HG02759 (cell line): Measurements from ENCODE around the gene KCNQ1.

ENCODE experiments used
- ATAC-seq: cut with Tn5 transposase; IDR thresholded peaks from one replicate; pipeline ENCODE4 v1.9.1; 2021; ENCODE audit warnings: mild to moderate bottlenecking, moderate library complexity; ENCODE audit not compliant: unreplicated experiment

Gene KCNQ1

DNA sequence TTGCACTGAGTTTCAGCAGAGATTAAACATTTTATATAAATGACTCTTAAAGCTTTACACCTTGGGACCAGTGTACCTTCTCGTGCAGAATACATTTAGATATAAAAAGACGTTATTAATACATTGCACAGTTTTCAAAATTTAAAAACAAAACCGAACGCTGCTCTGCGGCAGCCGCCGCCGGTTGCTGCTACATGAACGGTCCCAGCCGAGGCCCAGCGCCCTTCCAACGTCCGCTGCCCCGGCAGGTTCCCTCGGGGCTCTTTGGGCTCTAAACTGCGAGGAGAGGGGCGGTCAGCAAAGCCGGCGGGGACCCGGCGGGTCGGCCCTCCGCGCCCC lies 438.8 kb downstream of the KCNQ1 start:
- no peak for ATAC-seq

DNA sequence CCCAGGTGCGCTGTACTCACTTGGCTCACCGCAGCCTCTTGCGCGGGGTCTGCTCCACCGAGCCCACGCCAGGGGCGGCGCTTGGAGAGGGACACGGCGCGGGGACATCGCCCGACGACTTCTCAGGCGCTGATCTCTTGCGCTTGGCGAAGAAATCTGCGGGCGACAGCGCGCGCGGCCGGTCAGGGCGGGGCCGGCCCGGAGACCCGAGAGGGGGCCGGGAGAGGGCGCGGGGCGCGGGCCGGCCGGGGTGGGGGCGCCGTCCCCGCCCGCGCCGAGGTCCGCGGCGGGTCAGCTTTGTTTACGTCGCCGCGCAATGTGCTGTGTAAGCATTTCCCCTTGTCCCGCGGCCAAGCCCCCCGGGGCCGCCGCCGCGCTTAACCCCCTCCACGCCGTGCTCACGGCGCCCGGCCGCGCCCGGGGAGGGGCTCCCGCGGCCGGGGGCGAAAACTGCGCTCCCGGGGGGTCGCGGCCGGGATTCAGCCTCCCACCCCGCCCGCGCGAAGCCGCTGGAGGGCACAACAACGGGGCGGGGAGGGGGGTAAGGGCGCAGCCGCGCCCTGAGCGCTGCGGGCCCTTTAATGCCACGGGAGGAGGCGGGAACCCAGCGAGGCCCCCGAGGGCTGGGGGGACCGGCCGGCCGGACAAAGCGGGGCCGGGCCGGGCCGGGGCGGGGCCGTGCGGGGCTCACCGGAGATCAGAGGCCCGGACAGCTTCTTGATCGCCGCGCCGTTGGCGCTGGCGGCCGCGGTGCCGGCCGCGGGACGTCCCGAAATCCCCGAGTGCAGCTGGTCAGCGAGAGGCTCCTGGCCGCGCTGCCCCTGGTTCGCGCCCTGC lies 439.4 kb downstream of the KCNQ1 start:
- ATAC-seq, result no peak

DNA sequence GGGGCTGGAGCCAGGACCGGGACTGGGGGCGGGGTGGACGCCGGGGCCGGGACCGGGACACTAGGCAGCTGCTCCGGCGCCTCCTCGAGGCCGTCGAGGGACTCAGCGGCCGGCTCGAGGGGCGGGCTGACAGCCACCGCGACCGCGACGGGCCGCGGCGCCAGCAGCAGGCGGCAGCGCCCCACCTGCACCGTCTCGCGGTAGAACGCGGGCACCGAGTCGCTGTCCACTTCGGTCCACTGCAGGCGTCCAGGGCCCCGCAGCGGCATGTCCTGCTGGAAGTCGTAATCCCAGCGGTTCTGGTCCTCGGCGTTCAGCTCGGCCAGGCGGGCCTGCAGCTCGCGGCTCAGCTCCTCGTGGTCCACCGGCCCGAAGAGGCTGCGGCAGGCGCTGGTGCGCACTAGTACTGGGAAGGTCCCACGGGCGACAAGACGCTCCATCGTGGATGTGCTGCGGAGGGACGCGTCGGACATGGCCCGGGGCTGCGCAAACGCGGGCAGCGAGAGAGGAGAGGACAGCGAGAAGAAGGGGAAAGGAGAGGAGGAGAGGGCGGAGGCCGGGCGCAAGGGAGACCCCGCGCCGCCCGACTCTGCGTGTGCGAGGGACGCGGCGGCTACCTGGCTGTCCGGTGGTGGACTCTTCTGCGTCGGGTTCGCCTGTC lies 440.3 kb downstream of the KCNQ1 start:
- no peak for ATAC-seq

DNA sequence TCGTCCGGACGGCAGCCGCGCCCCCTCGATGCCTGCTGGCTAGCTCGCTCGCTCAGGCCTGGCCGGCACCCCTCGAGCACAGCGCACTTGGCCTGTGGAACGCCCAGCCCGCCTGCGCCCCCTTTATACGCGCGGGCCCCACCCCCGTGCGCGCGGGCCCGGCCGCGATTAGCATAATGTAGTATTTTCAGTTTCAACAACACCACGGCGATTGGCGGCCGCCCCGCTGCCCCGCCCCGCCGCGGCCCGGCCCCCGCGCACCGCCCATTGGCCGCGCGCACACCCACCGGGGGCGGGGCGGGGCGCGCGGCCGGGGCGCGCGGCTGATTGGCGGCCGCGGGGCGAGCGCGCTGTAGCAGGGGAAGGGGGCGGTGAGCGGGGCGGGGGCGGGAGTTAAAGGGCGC lies 440.9 kb downstream of the KCNQ1 start, which contains the start of gene CDKN1C:
Gene CDKN1C (minus strand): TSS at position 98 of the 404 bp plus-strand sequence. CDS start 319 bp downstream, outside the sequence.
- ATAC-seq, result peak; percentile 76

DNA sequence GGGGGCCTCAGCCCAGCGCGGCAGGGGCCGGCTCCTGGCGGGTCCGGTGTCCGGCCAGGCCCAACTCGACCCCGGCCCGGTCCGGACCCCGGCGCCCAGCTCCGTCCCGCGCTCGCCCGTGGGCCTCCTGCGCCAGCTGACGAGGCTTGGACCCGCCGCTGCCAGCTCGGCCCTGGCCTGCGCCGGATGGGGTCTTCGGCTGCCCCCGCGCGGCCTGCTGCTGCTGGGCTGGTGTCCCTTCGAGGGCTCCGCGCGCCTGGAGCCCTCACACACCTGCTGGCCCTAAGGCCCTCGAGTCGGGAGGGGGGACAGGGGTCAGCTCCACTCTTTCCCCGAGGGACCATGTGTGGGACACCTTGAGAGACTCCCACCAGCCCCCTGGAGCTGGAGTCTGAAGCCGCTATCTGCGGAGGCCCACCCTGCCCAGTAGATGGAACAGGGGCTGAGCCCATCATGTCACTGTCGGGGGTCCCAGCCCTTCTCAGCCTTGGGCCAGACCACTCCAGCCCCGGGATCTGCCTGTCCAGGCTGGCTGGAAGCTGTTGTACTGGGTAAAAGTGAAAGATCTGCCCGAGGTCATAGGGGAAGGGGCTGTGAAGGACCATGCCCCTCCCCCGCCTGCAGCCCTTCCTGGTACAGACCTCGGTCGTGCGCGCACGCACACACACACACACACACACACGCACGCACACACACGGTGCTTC lies 441.5 kb downstream of the KCNQ1 start:
- ATAC-seq, result peak; percentile 18

DNA sequence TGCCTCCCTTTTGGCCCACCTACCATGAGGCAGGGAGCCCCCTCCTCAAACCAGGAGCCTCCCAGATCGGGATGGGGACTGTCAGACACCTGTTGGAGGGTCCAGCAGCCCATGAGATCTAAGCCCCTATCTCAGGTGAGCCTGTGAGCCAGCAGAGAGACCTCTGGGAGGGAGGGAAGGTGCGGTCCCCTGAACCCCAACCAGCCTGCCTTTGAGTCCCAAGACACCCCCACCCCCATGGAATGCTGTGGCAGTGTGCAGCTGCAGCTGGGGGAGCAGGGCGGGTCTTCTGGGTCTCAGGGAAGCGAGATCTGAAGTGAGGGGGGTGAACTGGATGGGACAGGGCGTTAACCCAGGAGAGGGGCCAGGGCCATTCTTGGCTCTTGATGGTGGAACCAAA lies 442.1 kb downstream of the KCNQ1 start:
- no peak for ATAC-seq

DNA sequence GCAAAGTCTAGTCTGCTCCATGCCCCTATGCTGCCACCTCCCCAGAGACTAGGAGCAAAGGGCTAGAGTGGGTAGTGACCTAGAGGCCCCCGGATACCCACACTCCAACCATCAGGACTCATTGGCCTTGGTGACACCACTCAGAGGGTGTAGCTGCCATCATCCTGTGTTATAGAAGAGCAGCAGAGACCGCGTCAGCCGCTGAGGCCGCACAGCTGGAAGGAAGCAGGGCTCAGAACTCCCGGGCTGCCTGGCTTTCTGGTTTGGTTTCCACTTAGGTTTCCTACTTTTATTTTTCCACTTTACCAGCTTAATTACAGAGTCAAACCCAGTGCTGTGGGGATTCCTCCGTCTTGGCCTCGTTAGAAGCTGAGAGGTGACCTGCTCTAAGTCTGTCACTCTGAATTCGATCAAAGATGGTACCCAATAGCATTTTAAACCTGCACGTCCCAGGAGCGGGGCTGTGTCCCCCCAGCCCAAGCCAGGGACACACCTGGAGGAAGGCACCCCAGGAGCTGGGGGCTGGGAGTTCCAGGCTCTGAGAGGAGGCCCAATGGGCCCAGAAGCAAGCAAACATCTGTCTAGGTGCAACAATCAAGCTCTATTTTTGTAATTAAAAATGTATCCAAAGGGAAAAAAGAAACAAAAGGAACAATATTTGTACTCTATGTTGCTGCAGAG lies 442.8 kb downstream of the KCNQ1 start:
- ATAC-seq, result no peak

DNA sequence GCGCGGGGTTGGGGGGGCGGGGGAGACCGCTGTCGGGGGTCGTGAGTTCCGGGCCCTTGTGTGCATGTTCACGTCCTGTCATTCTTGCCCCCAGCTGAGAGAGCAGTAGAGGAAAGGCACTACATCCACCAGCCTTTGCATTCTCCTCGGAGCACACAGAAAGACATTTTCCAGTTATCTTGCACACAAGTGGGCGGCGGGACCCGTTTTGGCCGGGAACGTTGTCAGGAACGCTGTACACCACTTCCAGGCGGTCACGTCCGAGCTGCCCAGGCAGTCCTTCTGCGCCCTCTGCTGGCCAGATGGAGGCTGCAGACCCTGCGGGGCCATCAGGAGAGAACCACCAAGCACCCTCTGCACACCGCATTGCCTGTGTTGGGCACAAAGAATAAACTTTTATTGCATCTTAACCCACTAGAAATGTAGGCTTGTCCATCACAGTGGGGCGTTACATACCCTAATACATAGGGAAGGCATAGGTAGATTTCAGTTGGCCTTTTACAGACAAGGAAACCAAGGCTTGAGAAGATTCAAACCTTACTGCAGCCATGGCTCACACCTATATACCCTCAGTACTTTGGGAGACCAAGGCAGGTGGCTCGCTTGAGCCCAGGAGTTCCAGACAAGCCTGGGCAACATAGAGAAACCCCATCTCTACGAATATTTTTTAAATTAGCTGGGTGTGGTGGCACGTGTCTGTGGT lies 443.6 kb downstream of the KCNQ1 start:
- no peak for ATAC-seq

DNA sequence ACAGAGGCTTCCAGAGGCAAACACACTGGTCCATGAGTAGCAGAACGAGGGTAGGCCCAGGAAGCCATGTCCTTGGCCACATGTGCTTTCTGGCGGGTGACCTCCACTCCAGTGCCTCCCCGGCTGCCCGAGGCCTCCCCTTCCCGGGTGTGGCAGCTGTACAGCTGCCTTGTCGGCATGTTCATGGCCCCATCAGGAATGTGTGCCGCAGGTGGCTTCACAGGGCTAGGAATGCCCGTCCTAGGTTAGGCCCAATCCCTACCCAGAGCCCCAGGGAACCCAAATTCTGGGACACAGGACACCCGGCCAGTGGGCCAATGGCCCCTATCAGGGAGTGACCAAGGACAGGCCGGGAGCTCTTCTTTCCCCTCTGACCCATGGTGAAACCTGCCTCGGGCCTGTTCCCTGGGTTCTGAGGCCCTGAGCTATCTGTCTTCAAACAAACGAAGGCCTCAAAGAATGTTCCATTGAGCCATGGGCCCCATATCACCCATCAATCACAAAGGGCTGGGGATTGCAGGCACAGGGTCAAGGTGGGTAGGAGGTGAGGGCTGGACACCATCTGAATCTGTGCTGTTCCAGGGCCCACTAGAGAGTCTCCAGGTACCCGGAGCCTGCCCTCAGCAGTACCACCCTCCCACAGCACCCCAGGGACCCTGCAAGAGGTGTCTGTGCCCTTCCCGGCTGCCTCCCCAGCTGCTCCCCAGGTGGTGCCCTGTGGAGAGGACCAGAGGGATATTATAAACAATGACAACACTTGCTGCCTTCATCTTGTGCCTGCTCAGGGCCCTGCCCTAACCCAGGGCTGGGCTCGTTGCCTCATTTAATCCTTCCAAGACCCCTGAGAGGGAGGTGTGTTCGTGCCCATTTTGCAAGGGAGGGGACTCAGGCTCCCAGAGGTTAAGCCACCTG lies 444.8 kb downstream of the KCNQ1 start:
- no peak for ATAC-seq

DNA sequence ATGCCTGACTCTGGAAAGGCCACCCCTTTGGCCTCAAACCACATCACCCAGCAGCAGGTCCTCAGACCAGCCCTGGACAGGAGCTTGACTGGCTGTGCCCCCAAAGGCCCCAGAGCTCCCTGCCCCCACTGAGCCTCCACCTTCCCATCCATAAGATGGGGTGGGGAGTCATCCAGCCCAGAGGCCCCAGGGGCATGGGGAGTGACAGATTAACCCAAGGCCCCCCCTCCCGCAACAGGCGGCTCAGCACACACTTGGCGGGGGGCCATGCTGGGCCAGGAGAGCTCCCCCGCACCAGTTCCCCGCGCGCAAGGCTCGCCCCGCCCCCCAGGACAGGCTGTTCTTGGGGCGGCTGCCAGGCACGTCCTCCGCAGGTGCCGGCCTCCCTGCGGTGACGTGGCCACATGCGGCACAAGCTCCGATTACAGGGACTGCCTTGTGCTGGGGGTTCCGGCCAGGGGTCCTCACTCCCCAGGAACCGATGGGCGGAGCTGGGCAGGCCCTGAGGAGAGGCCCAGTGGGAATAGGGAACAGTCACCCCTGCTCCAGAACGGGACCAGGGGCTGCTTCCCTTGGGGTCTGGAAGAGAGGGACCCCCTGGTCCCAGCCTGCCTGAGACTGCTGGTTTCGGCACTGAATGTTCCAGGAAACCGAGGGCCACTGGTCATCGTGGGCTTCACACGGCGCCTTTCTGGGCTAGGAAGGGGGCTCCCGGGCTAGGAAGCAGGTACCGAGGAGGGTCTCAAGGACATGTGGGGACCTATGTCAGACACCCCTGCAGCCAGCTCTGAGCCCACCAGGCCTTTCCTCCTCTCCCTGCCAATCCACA lies 445.9 kb downstream of the KCNQ1 start:
- no peak for ATAC-seq

DNA sequence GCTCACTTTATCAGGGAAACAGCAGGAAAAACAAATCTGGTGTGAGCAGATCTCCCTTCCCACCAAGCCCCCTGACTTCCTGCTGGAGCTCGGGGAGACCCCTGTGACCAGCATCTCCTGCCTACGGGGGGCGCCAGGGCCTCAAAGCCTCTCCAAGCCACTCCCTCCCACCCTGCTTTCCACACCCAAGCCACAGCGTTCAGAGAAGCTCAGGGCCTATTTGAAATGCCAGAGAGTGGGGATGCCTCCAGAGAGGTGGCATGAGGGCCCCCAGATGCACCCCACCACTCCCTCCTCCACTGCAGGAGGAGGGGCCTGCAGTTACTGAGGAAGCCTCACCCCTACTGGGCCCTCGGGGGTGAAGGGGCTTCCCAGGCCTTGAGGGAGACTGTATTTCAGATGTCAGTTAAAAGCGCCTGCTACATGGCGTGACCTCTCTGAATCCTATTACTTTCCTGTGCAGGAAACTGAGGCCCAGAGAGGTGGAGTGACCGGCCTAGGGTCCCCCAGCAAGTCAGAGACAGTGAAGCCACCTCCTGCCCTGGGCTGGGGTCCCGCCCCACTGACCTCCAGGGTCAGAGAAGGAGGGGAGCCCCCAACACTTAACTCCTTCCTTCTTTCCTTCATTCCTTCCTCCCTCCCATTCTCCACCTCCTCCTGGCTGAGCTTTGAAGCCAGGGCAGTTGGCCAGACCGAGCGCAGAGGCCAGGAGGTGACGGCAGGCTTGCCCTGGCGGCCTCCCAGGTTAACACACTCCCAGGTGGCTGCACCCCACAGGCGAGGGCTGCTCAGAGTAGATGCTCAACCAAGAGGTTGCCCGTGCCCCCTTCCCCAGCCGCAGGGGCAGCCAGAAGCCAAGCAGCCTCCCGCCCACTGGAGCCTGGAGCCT lies 446.8 kb downstream of the KCNQ1 start:
- no peak for ATAC-seq

DNA sequence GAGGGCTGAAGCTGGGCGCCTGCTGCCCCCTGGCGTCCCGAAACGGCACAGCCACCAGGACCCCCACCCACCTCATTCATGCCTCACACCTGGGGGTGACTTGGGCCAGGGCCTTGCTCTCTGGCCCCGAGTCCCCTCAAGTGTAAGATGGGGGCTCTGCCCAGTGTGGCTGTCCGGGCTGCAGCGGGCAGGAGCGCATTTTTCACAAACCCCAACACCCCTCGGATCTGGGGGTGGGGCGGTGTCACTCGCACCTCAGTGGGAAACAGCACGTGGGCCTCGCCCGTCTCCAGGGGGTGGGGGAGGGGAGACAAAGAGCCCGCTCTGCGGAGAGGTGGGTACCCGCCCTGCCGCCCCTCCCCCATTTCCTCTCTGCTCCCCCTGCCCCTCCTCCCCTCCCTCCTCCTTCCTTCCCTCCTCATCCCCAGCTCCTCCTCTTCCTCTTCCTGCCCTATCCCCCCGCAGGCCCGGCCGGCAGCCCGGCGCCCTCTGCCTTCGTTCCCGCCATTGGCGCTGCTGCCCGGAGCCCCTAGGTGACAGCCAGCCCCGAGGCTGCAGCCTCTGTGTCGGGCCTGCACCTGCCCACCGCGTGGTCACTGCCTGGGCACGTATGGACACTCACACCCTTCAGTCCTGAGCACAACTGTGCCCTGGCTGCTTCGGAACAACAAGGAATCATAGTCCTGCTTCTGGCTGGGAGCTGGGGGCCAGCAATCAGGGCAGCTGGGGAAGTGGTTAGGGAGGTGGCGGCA lies 447.6 kb downstream of the KCNQ1 start:
- ATAC-seq, result peak; percentile 52

DNA sequence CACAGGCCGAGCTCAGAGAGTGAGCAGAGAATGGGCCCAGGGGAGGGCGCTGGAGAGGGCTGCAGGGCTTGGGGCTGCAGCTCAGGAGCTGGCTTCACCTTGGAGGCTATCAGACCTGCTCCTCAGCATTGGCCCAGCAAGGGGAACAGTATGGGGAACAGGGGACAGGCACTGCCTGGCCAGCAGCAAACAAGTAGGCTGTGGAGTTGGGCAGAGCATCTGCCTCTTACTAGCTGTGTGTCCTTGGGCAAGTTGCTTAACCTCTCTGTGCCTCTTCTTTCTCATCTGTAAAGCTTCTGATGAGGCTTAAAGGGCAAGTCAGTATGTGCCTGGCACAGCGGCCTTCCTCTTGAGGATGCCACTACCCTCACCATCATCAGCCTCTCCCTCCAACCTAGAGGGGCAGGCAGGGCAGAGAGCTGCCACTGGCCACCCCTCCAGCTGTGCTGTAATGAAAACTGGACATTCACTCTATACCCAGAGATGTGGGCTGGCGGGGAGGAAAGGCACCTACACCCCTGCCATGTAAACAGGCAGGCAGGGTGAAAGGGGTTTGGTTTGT lies 448.2 kb downstream of the KCNQ1 start:
- ATAC-seq, result peak; percentile 22

DNA sequence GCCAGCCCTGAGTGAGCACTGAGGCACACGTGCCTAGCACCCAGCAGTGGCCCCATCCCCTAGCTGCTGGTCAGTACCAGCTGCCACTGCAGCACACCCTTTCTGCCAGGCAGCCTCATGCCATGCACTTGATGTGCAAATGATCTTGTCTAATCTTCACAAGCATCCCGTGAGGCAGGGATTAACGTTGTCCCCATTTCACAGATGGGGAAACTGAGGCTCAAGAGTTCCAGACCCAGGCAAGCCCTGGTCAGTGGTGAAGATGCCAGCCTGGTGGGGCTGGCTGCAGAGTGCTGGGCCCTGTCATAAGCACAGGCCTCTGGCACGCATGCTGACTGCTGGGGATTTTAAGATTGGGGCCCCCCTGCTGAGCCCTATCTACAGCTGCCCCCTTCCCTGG lies 449.1 kb downstream of the KCNQ1 start:
- ATAC-seq, result no peak

DNA sequence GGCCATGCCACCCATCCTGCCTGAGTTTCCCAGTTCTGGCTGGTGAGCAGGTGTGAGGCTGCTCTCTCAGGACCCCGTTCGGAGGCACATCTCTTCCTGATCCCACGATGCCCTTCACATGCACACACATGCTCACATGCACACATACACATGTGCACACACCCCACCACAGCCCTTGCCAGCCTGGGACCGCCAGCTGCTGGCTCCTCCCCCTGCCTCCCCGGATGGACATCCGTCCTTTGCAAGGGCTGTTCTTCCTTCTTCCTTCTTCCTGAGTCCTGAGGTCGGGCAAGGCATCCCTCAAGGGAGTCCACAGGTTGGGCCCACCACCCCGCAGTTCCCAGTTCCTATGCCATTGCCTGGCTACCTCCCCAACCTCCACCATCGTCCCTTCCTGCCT lies 451.2 kb downstream of the KCNQ1 start:
- no peak for ATAC-seq

DNA sequence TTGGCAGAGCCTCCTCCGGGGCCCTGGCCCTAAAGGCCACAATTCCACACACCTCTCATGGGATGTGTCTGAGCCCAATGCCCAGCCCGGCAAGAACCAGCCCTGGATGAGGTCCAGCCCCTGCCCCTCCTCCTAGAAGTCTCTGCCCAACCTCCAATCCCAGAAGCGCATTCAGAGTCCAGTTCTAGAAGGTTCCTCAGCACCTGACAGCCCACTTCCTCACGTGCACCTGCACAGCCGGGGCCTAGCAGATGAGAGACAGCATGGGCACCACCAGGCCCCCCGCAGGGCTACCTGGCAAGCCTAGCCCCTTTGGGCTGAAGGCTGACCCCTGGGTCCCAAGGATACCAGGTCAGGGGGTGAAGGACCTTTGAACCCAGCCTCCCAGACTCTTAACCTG lies 452.2 kb downstream of the KCNQ1 start:
- no peak for ATAC-seq
